GM20000 (cell line): ENCODE results near the gene PROP1.
"Not testable (repeated sequence)": the region's sequence is repeated elsewhere in the genome, so short reads cannot be mapped to it uniquely, and the experiment has no call there.

ENCODE experiments used
- DNase-seq: peaks from one replicate; pipeline ENCODE4 v3.0.0; 2012; ENCODE audit warnings: low spot score
- CTCF ChIP-seq: IDR thresholded peaks from 2 replicates; pipeline ENCODE4 v1.5.1; 2012; ENCODE audit warnings: mild to moderate bottlenecking, control low read depth; ENCODE audit errors: extremely low read depth, missing control alignments

Gene PROP1

GRCh38 chr5:177995691-177996595, at the start of gene PROP1:
PROP1 (minus strand) TSS chr5:177996242; CDS start chr5:177995933, 309 bp downstream.
- TF ChIP-seq CTCF: no peak
- no peak for DNase-seq

GRCh38 chr5:178019379-178020030, 23.5 kb upstream of the PROP1 start:
- DNase-seq: not testable (repeated sequence)

DNA sequence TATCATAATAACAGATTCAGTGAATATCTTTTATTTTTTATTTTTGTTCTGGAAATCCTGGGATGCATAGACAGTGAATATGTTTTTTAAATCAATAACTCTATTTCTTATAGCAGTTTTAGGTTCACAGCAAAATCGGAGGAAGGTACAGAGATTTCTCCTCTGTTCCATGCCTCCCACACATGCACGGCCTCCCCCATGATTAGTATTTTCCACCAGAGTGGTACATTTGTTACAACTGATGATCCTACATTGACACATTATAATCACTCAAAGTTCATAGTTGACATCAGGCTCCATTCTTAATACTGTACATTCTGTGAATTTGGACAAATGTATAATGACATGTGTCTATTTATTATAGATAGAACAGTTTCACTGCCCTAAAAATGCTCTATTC, 16.7 kb upstream of the PROP1 start:
- DNase-seq: not testable (repeated sequence)

GRCh38 chr5:178011816-178012554, 15.9 kb upstream of the PROP1 start:
- not testable (repeated sequence) for DNase-seq

DNA sequence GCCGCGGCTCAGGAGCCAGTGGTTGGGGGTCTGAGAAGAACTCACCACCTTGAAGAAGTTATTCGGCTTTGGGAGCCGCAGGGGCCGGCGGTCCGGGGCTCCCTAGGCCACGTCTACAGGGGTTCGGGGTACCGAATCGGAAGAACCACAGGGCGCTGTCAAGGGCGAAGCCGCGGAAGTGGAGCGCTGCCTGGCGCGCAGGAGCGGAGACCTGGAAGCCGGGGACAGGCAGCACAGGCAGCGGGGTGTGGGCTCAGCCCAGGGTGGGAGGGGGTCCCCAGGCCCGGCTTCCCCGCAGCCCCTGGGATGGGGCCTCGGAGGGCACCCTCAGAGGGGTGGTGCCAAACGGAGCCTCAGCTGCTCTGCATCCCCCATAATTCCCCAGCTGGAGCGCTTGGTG, 11.2 kb upstream of the PROP1 start:
- DNase-seq: not testable (repeated sequence)

- not testable (repeated sequence) for DNase-seq
These were observed 10.6 kb upstream of the PROP1 start for GRCh38 chr5:178006536-178007231.

DNA sequence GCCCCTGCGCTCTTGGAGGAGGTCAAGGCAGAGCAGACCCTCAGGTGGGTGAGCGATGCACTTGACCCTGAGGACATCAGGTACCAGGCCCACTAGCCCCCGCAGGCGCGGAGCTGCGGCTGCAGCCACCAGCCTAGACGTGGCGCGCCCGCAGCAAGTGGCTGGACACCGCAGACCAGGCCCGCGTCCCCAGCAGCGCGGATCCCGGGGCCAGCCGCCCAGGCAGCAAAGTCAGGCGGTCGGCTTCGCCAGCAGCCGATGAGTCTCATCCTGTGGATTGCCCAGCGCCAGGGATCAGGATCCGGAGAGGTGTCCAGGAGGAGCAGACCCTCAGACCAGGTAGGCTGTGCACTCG, 10.1 kb upstream of the PROP1 start:
- DNase-seq: not testable (repeated sequence)

DNA sequence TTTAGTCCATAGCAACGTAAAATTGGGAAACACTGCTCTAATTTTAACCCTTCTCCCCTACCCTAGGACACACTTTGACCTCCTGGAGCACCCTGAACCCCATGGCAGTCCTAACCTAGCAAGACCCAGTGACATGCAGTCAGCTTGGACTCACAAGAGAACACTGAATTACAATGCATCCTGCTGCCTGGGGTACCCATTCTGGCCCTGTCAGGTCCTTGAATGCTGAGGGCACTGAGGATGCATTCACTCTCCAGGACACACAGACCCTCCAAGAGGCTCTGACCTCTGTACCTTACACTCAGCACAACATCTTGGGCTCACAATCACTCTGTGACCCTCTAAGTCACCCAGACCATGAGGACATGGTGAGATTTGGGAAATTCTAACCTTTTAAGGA, 1.8 kb upstream of the PROP1 start:
- DNase-seq: no peak
- no peak for TF ChIP-seq CTCF

- DNase-seq: no peak
- no peak for TF ChIP-seq CTCF
These were observed 1.3 kb upstream of the PROP1 start for GRCh38 chr5:177997319-177997670.

DNA sequence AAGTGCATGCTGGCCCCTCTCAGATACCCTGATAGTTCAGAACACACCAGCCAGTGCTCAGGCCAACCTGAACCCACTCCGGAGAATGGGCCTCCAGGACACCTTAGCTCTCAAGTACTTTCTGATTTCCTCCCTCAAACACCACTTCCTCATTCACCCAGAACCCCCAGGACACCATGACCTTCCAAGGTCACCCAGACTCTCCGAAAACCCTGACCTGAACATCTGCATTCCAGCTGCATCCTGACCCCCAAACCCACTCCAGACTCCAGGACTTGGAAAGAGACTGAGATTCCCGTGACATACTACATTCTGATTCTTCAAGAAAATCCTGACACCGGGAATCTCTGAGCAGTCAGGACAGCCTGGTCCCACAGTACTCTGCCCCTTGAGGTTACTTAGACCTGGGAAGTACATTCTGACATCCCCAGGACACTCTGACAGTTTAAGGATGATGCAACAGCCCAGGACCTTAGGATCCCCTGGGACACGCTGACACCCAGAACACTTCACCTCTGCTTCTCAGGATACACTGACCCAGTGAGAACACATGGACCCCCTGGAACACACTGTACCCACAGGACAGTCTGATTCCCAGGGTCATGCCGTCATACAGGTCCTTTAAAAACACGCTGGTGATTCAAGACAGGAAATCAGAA, 747 bp upstream of the PROP1 start:
- DNase-seq: no peak
- no peak for TF ChIP-seq CTCF
